Measurements from ENCODE around the gene NR1H3. TPM values are rescaled to one million over a fixed set of nuclear protein-coding genes. Genes with fewer than 3 reads are reported as not detected.

The NR1H3 gene
- total and polyA plus RNA-seq, 7 donors, result 3.9 to 12.6 (median 6.2) TPM

- Histone ChIP-seq H3K27ac (no peak overlapping the region), H3K4me3 (no peak overlapping the region), H3K9me3 (no peaks in the 10 kb centered on the region), H3K27me3 (ENCODE audit: insufficient read depth in 3 of 3, low read length in 2 of 3) (no peaks in the 10 kb centered on the region), H3K4me1 (peaks cover 3% of the 10 kb centered on the region), H3K36me3 (ENCODE audit: insufficient read depth in 1 of 2, low read depth in 1 of 2) (peaks cover 0 to 71% of the 10 kb centered on the region in 2 donors)
- ATAC-seq, result no peak
- DNase-seq, result no peak
- intact Hi-C loops (cut with DNase I), result no loop called here
- no peak for TF ChIP-seq CTCF (IDR thresholded peaks at IDR 0.05)
- WGBS, 3 donors, result 93 to 97% (median 97%) methylated on average over 2 of the region's 2 CpGs
Measured at GRCh38 chr11:47222696-47223095, 35.1 kb upstream of the NR1H3 start.

- ATAC-seq (no peak), DNase-seq (no peak)
- H3K27me3 ChIP-seq (ENCODE audit: insufficient read depth in 3 of 3, low read length in 2 of 3), result no peaks in the 10 kb centered on the region
- H3K27ac ChIP-seq, result no peak overlapping the region
- WGBS, 3 donors, result 96 to 97% (median 96%) methylated on average over 7 of the region's 7 CpGs
- intact Hi-C loops (cut with DNase I), result no loop called here
- H3K4me1 ChIP-seq, result no peaks in the 10 kb centered on the region
- no peak for TF ChIP-seq CTCF (IDR thresholded peaks at IDR 0.05)
- peaks cover 0 to 57% of the 10 kb centered on the region in 2 donors for H3K36me3 ChIP-seq (ENCODE audit: insufficient read depth in 1 of 2, low read depth in 1 of 2)
- no peaks in the 10 kb centered on the region for H3K9me3 ChIP-seq
- H3K4me3 ChIP-seq, result no peak overlapping the region
Measured at GRCh38 chr11:47225552-47226400, 32.0 kb upstream of the NR1H3 start.

DNA sequence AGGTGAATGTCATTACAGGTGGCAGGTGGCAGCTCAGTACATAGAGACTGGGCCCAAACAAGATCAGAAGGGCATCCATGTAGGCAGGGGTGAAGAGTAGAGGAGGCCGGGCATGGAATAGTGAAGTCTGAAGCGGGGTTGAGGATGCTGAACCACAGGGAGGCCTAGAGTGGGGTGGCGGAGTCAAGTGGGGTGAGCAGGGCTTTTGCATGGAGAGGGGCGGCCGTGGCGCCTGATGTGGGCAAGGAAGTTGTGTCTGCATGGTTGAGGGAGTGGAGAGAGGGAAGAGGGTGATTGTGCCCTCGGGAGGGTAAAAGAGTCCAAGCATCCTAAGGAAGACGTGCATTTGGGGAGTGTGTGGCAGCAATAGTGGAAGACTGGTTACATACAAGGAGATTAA lies 28.6 kb upstream of the NR1H3 start:
- no peaks in the 10 kb centered on the region for H3K9me3 ChIP-seq
- H3K27ac ChIP-seq, result no peak overlapping the region
- no peaks in the 10 kb centered on the region for H3K4me1 ChIP-seq
- peaks cover 0 to 43% of the 10 kb centered on the region in 2 donors for H3K36me3 ChIP-seq (ENCODE audit: insufficient read depth in 1 of 2, low read depth in 1 of 2)
- intact Hi-C loops (cut with DNase I), result no loop called here
- TF ChIP-seq CTCF (IDR thresholded peaks at IDR 0.05), result no peak
- H3K4me3 ChIP-seq, result no peak overlapping the region
- WGBS, 3 donors, result 94 to 97% (median 94%) methylated on average over 8 of the region's 8 CpGs
- ATAC-seq, result no peak
- DNase-seq, result no peak
- H3K27me3 ChIP-seq (ENCODE audit: insufficient read depth in 3 of 3, low read length in 2 of 3), result no peaks in the 10 kb centered on the region

DNA sequence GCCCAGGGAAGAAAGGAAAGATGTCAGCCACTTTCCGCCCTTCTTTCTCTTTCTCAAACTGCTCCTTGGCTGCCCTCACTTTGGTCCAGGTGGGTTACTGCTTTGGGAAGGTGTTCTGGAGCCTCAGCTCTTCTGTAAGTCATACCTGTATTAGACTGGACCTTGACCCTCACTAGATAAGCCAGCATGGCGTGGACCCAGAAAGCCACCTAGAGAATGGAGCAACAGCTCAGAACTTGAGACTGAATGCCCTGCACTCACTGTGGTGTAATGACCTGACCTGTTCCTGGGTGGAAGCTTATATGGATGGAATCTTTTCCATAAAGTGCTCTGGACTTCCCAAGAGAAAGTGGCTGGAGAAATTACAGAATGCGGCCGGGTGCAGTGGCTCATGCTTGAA lies 24.7 kb upstream of the NR1H3 start:
- Histone ChIP-seq H3K27ac (no peak overlapping the region), H3K4me3 (no peak overlapping the region), H3K27me3 (ENCODE audit: insufficient read depth in 3 of 3, low read length in 2 of 3) (no peaks in the 10 kb centered on the region), H3K4me1 (peaks cover 4% of the 10 kb centered on the region), H3K36me3 (ENCODE audit: insufficient read depth in 1 of 2, low read depth in 1 of 2) (peaks cover 0 to 39% of the 10 kb centered on the region in 2 donors), H3K9me3 (no peaks in the 10 kb centered on the region)
- ATAC-seq (no peak), DNase-seq (no peak)
- WGBS, 3 donors, result 96 to 100% (median 99%) methylated on average over 4 of the region's 4 CpGs
- intact Hi-C loops (cut with DNase I), result no loop called here
- TF ChIP-seq CTCF (IDR thresholded peaks at IDR 0.05), result no peak
